NCI-H1417 treated with DMSO at 0.1 percent for 48 hours (cell line): ENCODE measurements around the gene SLC9B2.
"Not testable (repeated sequence)": the region's sequence is repeated elsewhere in the genome, so short reads cannot be mapped to it uniquely, and the experiment has no call there.

Experiments used
- DNase-seq: peaks from one replicate; lab custom pipeline; 2025; lab: John Stamatoyannopoulos, UW

Gene SLC9B2

GRCh38 chr4:103019308-103020124 is 57.0 kb downstream of the SLC9B2 start, which contains the start of gene SLC9B1:
TSS of gene SLC9B1 (minus strand) at chr4:103019705. CDS start at chr4:102991711, 27,994 bp downstream.
- DNase-seq, result peak; percentile 73

GRCh38 chr4:103018391-103019307 is 57.9 kb downstream of the SLC9B2 start:
- no peak for DNase-seq

GRCh38 chr4:103012551-103012950 is 64.0 kb downstream of the SLC9B2 start:
- no peak for DNase-seq

- no peak for DNase-seq
Measured at GRCh38 chr4:103012060-103012459, 64.5 kb downstream of the SLC9B2 start.

GRCh38 chr4:103011378-103012025 is 65.1 kb downstream of the SLC9B2 start:
- DNase-seq, result no peak

GRCh38 chr4:103010804-103011203 is 65.8 kb downstream of the SLC9B2 start:
- no peak for DNase-seq

- peak; percentile 31 for DNase-seq
Measured at GRCh38 chr4:103008875-103009729, 67.5 kb downstream of the SLC9B2 start.

GRCh38 chr4:103002551-103002950 is 74.0 kb downstream of the SLC9B2 start:
- no peak for DNase-seq

- no peak for DNase-seq
Measured at GRCh38 chr4:102994803-102995202, 81.8 kb downstream of the SLC9B2 start.

GRCh38 chr4:102993985-102994384 is 82.6 kb downstream of the SLC9B2 start:
- DNase-seq, result not testable (repeated sequence)

- no peak for DNase-seq
Measured at GRCh38 chr4:102988429-102989020, 88.0 kb downstream of the SLC9B2 start.

- no peak for DNase-seq
Measured at GRCh38 chr4:102981005-102981404, 95.6 kb downstream of the SLC9B2 start.
